GM13977 (cell line): ENCODE measurements around the gene PSMC5.

Experiments
- DNase-seq: peaks from one replicate; pipeline ENCODE4 v3.0.0; 2012; ENCODE audit warnings: low spot score
- in situ Hi-C: fragments of 300-500 bp; cut with MboI; formaldehyde crosslinking; loops from one replicate; pipeline ENCODE4 v1.12.0; 2022; ENCODE audit warnings: low sequenced_read_pairs, low pct_unique_long_range_greater_than_20kb, mixed read lengths, inconsistent platforms; ENCODE audit not compliant: unreplicated experiment
- TF ChIP-seq, protein P1 (sequence below): IDR thresholded peaks from 2 replicates; pipeline ENCODE4 v1.5.1; 2012; ENCODE audit warnings: mild to moderate bottlenecking, control low read depth; ENCODE audit not compliant: insufficient read depth; ENCODE audit errors: extremely low read depth, missing control alignments

The PSMC5 gene

GRCh38 chr17:63836811-63837210, 9.6 kb downstream of the PSMC5 start:
- in situ Hi-C loops = loop anchor here (25.0 kb wide), 1 partner anchor 400 kb away; the partner anchor contains the start of gene CYB561
- TF ChIP-seq, protein P1, sequence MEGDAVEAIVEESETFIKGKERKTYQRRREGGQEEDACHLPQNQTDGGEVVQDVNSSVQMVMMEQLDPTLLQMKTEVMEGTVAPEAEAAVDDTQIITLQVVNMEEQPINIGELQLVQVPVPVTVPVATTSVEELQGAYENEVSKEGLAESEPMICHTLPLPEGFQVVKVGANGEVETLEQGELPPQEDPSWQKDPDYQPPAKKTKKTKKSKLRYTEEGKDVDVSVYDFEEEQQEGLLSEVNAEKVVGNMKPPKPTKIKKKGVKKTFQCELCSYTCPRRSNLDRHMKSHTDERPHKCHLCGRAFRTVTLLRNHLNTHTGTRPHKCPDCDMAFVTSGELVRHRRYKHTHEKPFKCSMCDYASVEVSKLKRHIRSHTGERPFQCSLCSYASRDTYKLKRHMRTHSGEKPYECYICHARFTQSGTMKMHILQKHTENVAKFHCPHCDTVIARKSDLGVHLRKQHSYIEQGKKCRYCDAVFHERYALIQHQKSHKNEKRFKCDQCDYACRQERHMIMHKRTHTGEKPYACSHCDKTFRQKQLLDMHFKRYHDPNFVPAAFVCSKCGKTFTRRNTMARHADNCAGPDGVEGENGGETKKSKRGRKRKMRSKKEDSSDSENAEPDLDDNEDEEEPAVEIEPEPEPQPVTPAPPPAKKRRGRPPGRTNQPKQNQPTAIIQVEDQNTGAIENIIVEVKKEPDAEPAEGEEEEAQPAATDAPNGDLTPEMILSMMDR = no peak
- DNase-seq = no peak

GRCh38 chr17:63837480-63837879, 10.2 kb downstream of the PSMC5 start:
- TF ChIP-seq, protein P1 = no peak
- DNase-seq = no peak
- in situ Hi-C loops = loop anchor here (25.0 kb wide), 1 partner anchor 400 kb away; the partner anchor contains the start of gene CYB561

GRCh38 chr17:63837962-63838600, 10.8 kb downstream of the PSMC5 start:
- in situ Hi-C loops = loop anchor here (25.0 kb wide), 1 partner anchor 401 kb away; the partner anchor contains the start of gene CYB561
- no peak for DNase-seq
- TF ChIP-seq, protein P1 = no peak

- TF ChIP-seq, protein P1 = no peak
- no peak for DNase-seq
- in situ Hi-C loops = loop anchor here (25.0 kb wide), 1 partner anchor 401 kb away; the partner anchor contains the start of gene CYB561
These were observed 11.5 kb downstream of the PSMC5 start for GRCh38 chr17:63838631-63839171.

DNA sequence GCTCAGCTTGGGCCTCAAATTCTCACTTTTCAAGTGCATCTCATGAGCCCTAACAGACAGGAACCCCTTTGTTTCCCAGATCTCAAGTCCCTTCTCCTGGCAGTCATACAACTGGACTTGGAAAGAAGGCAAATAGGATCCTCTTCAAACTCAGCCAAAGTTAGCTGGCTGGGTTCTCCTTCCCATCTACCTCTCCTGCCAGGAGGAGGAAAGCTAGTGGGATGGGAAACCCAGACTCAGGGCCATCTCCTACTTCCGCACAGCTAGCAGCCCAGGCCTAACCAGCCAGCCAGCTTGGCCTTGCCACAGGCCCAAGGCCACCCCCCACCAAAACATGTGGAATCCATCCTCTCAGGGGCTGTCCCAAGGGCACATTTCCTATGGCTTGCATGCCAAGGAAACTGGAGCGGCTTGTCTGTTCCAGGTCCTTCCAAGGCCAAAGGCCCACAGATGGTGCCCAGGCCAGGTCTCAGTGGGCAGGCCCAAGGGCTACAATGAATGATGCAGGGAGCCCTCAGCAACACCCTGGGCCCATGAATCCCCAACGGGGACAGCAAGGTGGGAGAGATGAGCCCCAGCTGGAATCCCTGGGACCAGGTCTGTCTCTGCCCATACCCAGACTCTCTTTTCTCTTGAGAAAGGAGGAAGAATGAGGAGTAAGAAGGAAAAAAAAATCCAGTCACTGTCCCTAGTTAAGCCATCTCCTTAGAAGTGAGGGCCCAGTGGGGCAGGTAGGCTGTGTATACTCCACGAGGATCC, 13.5 kb downstream of the PSMC5 start:
- TF ChIP-seq, protein P1 = no peak
- DNase-seq = no peak
- in situ Hi-C loops = loop anchor here (25.0 kb wide), 1 partner anchor 403 kb away; the partner anchor contains the start of gene CYB561

DNA sequence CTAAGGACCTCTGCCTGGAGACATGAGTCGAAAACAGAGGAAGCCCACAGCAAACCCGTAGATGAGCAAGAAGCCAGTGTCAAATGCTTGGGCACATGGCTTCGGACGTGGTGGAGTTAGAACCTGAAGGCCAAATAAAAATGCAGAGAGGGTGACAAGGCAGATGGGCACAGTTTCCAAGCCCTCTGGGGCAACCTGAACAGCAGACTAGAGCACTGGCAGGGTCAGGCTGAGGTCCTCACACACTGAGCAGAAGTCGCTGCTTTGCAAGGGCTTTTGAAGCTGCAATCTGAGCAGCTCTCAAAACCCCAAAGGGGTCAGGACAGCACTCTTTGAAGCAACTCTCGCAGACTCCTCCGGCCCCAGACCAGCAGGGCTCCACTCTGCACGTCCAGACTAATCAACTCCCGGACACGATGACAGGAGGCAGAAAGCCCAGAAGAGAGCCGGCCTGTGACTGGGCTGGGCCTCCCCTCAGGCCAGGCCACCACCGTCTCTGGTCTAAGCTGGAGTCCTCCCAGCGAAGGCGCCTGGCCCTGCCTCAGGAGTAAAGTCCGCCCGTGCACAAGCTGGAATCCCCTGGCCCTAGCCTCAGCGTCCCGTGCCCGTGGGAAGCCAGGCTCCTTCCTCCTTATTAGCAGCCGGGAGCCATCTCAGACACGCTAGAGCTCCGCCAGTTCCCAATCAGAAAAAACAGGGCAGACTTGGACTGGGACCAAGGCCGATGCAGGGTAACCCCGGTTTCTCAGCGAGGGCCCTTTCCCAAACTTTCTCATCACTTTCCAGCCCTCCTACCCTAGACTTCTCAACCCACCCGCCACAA, 14.3 kb downstream of the PSMC5 start:
- in situ Hi-C loops = loop anchor here (25.0 kb wide), 1 partner anchor 404 kb away; the partner anchor contains the start of gene CYB561
- TF ChIP-seq, protein P1 = no peak
- peak; percentile 40 for DNase-seq
